IMR-90 (cell line): ENCODE measurements around the gene LTC4S.

Experiments
- BHLHE40 ChIP-seq: fragments of 150-350 bp; IDR thresholded peaks from 2 replicates; pipeline ENCODE4 v1.6.1; 2016; ENCODE audit warnings: mild to moderate bottlenecking, low read depth, low read length
- CEBPB ChIP-seq: IDR thresholded peaks from 2 replicates; pipeline ENCODE4 v1.6.1; 2012; ENCODE audit warnings: low read depth, low read length, improper control_type of control experiment
- POLR2A ChIP-seq: IDR thresholded peaks from 2 replicates; pipeline ENCODE4 v1.6.1; 2012; ENCODE audit warnings: mild to moderate bottlenecking, low read depth, low read length
- RCOR1 ChIP-seq: IDR thresholded peaks from 2 replicates; pipeline ENCODE4 v1.6.1; 2012; ENCODE audit warnings: mild to moderate bottlenecking, low read length, improper control_type of control experiment; ENCODE audit not compliant: insufficient replicate concordance
- TF ChIP-seq, protein P1 (sequence below): conservative IDR thresholded peaks from 2 replicates; pipeline ENCODE4 v1.5.1; 2012; ENCODE audit warnings: mild to moderate bottlenecking, low read depth, low read length, improper control_type of control experiment

GRCh38 chr5:179755022-179755421 lies 38.8 kb upstream of the LTC4S start:
- TF ChIP-seq, protein P1, sequence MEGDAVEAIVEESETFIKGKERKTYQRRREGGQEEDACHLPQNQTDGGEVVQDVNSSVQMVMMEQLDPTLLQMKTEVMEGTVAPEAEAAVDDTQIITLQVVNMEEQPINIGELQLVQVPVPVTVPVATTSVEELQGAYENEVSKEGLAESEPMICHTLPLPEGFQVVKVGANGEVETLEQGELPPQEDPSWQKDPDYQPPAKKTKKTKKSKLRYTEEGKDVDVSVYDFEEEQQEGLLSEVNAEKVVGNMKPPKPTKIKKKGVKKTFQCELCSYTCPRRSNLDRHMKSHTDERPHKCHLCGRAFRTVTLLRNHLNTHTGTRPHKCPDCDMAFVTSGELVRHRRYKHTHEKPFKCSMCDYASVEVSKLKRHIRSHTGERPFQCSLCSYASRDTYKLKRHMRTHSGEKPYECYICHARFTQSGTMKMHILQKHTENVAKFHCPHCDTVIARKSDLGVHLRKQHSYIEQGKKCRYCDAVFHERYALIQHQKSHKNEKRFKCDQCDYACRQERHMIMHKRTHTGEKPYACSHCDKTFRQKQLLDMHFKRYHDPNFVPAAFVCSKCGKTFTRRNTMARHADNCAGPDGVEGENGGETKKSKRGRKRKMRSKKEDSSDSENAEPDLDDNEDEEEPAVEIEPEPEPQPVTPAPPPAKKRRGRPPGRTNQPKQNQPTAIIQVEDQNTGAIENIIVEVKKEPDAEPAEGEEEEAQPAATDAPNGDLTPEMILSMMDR = no peak
- TF ChIP-seq RCOR1 (no peak), CEBPB (no peak), BHLHE40 (no peak), POLR2A (no peak)
